ENCODE measurements around the gene DSCAM.
A peak's percentile ranks its signal among the peaks of the same experiment; 100 is the strongest.

DSCAM gene

DNA sequence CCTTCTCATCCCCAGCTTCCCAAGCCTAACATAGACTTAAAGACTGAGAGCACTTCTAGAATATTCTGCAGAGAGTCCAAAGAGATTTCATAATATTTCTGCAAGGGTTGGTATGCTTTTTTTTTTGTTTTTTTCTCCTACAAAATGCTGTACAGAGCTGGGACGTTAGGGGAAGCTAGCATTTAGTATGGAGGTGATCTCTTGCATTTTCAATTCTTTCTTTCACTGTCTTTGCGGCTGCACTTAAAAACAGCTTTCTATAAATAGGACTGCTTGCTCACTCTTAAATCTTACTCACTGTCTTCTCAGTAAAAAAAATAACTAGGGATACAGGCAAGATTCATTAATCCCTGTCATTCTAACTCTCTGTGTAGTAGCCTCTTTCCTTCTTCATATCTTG lies 7.4 kb downstream of the DSCAM start:
- no peak for DNase-seq

DNA sequence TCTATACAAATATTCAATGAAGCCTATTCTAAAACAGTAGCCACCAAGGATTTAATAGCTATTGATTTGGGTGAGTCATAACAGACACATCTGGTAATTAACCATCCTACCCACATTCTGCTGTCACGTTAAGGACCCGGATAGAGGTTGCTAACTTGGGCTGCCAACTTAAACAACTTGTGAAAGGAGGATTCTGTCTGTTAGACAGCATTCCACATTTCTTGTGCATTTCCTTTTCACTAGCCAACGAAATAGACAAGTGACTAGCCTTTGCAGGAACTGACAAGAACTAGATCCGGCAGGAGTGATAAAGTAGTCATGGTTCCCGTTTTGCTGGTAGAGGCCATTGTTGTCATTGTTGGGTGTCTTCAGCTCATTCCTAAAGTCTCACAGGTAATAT lies 9.5 kb downstream of the DSCAM start:
- no peak for DNase-seq

GRCh38 chr21:40835184-40835694 lies 11.7 kb downstream of the DSCAM start:
- no peak for DNase-seq

GRCh38 chr21:40833184-40833583 lies 13.8 kb downstream of the DSCAM start:
- no peak for DNase-seq

DNA sequence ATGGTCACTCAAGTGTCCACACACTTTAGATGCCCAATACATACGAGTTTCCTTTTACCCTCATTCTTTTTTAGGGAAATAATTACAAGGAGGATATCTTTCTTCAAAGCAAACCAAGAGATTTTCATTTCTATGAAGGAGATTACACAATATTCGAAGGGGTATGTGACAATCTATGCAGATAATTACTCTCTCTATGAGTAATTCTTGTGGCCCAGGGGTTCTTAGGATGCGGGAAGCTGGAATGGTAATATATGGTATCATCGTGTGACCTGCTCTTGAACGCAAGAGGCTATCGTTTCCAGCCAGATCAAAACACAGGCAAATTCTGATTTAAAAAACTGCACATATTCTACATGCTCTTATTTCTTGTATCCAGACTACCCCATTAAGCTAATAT lies 14.6 kb downstream of the DSCAM start:
- DNase-seq: no peak

GRCh38 chr21:40830836-40831235 lies 16.1 kb downstream of the DSCAM start:
- DNase-seq: no peak

GRCh38 chr21:40829791-40830190 lies 17.2 kb downstream of the DSCAM start:
- no peak for DNase-seq

- DNase-seq: no peak
These were observed 17.6 kb downstream of the DSCAM start for GRCh38 chr21:40829308-40829707.

DNA sequence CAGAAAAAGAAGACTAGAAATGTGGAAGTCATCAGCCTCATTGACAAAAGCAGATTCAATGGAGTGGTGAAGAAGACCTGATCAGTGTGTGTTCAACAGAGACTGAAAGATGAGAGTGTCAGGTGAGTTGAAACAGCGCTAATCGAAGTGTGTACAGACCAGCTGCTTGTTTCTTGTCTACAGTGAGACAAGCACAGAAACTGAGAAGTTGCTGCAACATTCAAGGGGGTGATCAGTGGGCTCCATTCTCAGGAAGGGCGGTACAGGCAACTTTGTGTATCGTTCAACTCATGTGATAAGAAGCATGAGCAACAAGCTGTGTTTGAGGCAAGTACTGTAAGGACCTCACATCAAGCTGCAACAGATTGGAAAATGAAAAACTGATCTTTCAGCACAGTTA lies 19.4 kb downstream of the DSCAM start:
- no peak for DNase-seq

DNA sequence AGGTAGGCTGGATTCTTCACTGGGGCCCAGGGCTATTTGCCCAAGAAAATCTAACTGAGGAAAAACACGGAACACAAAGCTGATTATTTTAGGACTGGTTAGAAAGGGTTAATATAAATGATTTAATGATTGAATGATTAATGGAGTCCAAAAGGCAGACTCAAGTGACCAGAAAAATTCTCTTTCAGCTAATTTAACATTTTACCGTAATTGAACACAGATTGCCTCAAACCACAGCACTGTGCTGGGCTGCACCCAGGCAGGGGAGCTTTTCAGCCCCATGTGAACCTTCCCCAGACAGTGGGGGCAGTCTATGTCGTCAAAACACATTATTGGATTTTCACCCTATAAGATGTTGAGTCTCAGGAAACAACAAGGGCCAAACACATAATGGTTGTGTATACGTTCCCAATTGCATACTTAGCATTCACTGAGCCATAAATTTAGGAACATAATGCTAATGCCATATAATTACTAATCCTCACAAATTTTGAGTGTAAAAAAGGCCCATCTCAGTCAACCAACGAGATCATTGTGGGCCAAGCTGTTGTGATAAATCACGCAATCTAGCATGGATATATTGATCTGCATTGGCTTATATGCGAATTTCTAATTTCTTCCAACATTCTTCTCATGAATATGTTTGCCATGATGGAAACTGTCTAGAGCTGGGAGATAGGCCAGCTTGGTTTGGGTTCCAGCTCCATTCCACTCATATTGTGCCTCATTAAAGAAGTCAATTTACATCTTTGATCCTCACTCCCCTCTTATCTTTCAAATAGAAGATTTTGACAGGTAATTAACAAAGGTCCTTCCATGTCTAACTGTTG lies 27.7 kb downstream of the DSCAM start:
- no peak for DNase-seq

DNA sequence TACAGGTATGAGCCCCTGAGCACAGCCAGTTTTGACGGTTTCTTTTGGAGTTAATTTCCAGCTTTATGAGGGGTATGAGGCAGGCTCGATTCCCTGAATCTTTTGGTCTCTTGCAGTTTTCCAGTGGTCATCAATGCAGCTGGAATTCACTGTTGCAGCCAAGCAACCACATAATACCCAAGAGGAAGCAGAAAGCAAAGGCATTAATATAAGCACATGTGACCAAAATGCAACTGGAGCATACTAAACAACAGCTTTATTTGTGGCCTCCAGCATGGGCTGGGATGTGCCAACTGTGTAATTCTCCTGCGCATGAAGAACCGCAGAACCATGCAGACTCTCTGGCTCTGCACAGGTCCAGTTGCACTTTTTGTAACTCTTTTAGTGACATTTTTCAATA lies 33.0 kb downstream of the DSCAM start:
- no peak for DNase-seq

GRCh38 chr21:40809673-40810197 lies 37.2 kb downstream of the DSCAM start:
- DNase-seq: no peak

- DNase-seq: no peak
These were observed 43.9 kb downstream of the DSCAM start for GRCh38 chr21:40803101-40803500.

- DNase-seq: no peak
These were observed 46.8 kb downstream of the DSCAM start for GRCh38 chr21:40800126-40800525.

GRCh38 chr21:40797891-40798290 lies 49.1 kb downstream of the DSCAM start:
- DNase-seq: no peak

DNA sequence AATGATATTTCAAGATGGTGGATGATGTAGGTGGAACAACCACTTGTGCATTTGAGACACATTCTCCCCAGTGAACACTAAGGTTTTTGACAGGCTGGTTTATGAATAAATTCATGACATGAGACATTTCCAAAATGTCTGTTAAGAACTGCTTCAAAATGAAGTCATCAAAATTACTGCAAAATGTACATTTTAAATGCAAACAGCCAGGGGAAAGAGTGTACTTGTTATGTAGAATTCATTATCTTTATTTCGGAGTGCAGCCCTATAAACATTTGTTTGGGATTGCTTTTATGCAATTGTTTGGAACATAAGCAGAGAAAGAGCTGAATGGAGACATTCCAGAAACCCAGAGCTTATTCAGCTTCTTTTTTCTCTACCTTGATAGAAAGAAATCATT lies 49.5 kb downstream of the DSCAM start:
- no peak for DNase-seq

DNA sequence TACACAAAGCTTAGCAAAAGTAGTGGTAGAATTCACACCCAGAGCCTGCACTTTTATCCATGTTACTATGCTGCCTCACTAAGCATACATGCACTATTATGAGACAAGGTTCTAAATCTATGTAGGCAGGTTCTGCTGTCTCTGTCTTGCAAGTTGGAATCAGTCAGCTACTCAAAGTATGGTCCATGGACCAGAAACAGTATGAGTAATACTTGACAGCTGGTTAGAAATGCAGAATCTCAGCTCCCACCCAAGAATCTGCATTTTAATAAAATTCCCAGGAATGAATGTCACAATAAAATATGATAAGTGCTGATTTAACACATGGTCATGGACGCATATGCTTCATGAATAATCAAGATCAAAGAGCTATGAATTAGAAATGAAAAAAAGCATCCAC lies 50.5 kb downstream of the DSCAM start:
- DNase-seq: no peak

GRCh38 chr21:40795313-40795712 lies 51.6 kb downstream of the DSCAM start:
- DNase-seq: no peak

DNA sequence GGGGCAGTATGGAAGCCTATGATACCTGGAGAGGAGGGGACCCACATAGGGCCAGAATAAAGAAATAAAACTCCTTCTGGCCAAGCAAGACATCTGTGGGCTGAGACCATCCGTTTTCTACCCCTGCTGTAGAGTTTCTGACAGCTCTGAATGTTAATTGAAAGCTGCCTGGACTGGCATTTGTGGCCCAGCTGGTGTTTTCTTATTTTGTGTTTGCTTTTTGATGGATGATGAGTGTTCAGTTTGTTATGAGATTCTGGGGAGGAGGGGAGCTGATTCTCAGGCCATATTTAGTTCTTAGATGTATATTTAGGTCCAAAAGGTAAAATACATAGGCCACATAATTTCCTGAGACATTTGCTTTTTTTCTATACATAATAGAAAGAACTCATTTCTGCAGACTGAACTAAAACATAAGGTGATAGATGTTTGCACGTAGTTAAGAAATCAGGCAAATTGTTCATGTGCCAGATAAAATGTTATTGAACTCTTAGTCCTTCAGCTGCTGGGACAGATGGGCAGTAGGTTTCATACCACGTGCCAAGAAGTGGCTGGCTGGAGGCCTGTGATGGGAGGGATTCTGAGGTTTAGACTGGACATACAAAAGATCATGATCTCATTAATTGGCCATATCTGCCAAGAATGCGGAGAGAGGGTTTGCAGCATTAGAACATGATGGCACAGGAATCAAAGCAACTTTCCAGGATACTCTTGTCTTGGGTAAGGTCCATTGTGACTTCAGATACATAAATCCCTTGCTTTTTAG lies 54.1 kb downstream of the DSCAM start:
- DNase-seq: peak; percentile 39

DNA sequence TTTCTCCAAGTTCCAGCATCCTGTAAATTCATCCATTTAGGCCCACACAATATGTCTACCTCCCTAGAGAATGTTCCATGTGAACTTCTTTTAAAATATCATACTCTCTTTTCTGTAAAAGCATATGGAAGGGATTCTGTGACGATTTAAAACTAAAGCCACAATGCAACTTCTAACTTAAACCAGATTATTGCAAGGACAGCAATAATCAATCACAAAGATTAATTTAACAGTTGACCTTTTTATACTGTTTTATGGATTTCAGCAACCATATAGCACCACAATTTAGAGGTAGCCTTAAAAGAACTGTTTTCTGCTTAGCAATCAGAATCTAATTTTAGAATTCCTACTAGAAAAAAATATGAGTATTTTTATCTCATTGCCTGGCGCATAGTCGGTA lies 58.3 kb downstream of the DSCAM start:
- no peak for DNase-seq

GRCh38 chr21:40783404-40783803 lies 63.6 kb downstream of the DSCAM start:
- DNase-seq: no peak

DNA sequence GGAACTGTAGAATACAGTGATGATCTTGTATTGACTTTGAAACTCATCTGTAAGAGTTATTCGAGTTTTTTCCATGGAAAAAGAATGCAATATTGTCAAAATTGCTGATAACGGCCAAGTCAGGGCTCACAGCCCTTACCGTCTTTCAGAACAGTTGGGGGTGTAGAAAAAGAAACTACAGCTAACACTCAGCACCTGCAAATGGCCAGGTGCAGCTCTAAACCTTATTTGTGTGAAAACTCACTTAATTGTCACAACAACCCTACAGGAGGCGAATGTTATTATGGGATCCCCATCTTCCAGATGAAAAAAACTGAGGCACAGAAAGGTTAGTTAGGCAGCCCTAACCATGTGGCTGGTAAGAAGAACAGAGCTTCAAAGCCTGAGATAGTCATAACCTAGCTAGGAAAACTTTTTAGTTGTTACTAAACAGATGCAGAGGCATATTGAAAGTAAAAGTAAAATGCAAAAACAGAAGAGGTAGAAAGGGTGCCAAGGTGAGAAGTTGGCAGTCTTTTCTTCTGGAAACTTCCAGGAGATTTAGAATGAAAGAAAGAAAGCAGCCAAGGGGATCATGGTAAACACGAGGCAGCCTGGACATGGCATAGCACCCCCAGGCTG lies 76.4 kb downstream of the DSCAM start:
- no peak for DNase-seq

GRCh38 chr21:40769231-40769630 lies 77.7 kb downstream of the DSCAM start:
- no peak for DNase-seq

All from left hindlimb (tissue), 1 donor.